A549 (cell line): ENCODE data around the gene SKOR2.

Source experiments
- ATOH8 ChIP-seq: fragments of 250-450 bp; sonication (Bioruptor Pico); IDR thresholded peaks from 2 replicates; pipeline ENCODE4 v1.5.0; 2020; ENCODE audit warnings: low read depth, mild to moderate bottlenecking, moderate library complexity
- BCL3 ChIP-seq: fragments of >200 bp; sonication (Bioruptor Twin); formaldehyde crosslinking; IDR thresholded peaks from 3 replicates; pipeline ENCODE4 v1.6.1; 2016
- CTCF ChIP-seq: fragments of >200 bp; sonication (Bioruptor Twin); formaldehyde crosslinking; IDR thresholded peaks from 3 replicates; pipeline ENCODE4 v1.5.1; 2016
- KDM1A ChIP-seq: fragments of 200-600 bp; sonication (generic); IDR thresholded peaks from 2 replicates; pipeline ENCODE4 v1.6.1; 2016; ENCODE audit warnings: low read depth, mild to moderate bottlenecking
- RAD21 ChIP-seq, 2 experiments: fragments of >200 bp in 1 of 2; sonication (Bioruptor Twin) in 1 of 2; formaldehyde crosslinking in 1 of 2; IDR thresholded peaks in 1 of 2; conservative IDR thresholded peaks in 1 of 2; 2 replicates in 1 of 2; 3 replicates in 1 of 2; pipeline ENCODE4 v1.6.1; 2012 to 2018; ENCODE audit warnings: inconsistent platforms in 1 of 2
- TFCP2L1 ChIP-seq: fragments of 250-450 bp; sonication (Bioruptor Pico); IDR thresholded peaks from 2 replicates; pipeline ENCODE4 v1.5.0; 2021; ENCODE audit warnings: mild to moderate bottlenecking

GRCh38 chr18:47215554-47216138 lies 35.8 kb downstream of the SKOR2 start:
- no peak for TF ChIP-seq ATOH8 (CRISPR knock-in tag)
- no peak for TF ChIP-seq BCL3
- peak; percentile 70 to 75 for TF ChIP-seq RAD21 (conservative IDR thresholded peaks at IDR 0.05 in 1 of 2, IDR thresholded peaks at IDR 0.05 in 1 of 2)
- no peak for TF ChIP-seq TFCP2L1 (CRISPR knock-in tag)
- TF ChIP-seq CTCF: peak; percentile 53
- no peak for TF ChIP-seq KDM1A
